NCI-H526 treated with DMSO at 0.1 percent for 48 hours (cell line): ENCODE results near the gene KMT2A.
A peak's percentile ranks its signal among the peaks of the same experiment; 100 is the strongest.
"Not testable (repeated sequence)": the region's sequence is repeated elsewhere in the genome, so short reads cannot be mapped to it uniquely, and the experiment has no call there.

Source experiments
- DNase-seq: peaks from one replicate; lab custom pipeline; 2025; lab: John Stamatoyannopoulos, UW

The KMT2A gene

GRCh38 chr11:118435290-118435892 is 901 bp upstream of the KMT2A start:
- DNase-seq: peak; percentile 100

GRCh38 chr11:118436639-118437207 is 431 bp downstream of the KMT2A start:
- DNase-seq: no peak

GRCh38 chr11:118437208-118438125 is 1.2 kb downstream of the KMT2A start:
- DNase-seq: peak; percentile 57

- peak; percentile 68 for DNase-seq
Measured at GRCh38 chr11:118438314-118438931, 2.1 kb downstream of the KMT2A start.

- no peak for DNase-seq
Measured at GRCh38 chr11:118439646-118440045, 3.4 kb downstream of the KMT2A start.

- no peak for DNase-seq
Measured at GRCh38 chr11:118441770-118442275, 5.5 kb downstream of the KMT2A start.

- DNase-seq: no peak
Measured at GRCh38 chr11:118442301-118442700, 6.0 kb downstream of the KMT2A start.

- DNase-seq: no peak
Measured at GRCh38 chr11:118442908-118443589, 6.8 kb downstream of the KMT2A start.

- DNase-seq: no peak
Measured at GRCh38 chr11:118443590-118444218, 7.4 kb downstream of the KMT2A start.

GRCh38 chr11:118447423-118447822 is 11.1 kb downstream of the KMT2A start:
- no peak for DNase-seq

GRCh38 chr11:118448294-118448693 is 12.0 kb downstream of the KMT2A start:
- no peak for DNase-seq

GRCh38 chr11:118449316-118449918 is 13.1 kb downstream of the KMT2A start:
- no peak for DNase-seq

- no peak for DNase-seq
Measured at GRCh38 chr11:118450451-118450850, 14.2 kb downstream of the KMT2A start.

- no peak for DNase-seq
Measured at GRCh38 chr11:118462178-118462577, 25.9 kb downstream of the KMT2A start.

GRCh38 chr11:118468968-118469367 is 32.7 kb downstream of the KMT2A start:
- DNase-seq: not testable (repeated sequence)

- DNase-seq: no peak
Measured at GRCh38 chr11:118471030-118471429, 34.7 kb downstream of the KMT2A start.

- no peak for DNase-seq
Measured at GRCh38 chr11:118473537-118473936, 37.2 kb downstream of the KMT2A start.

- no peak for DNase-seq
Measured at GRCh38 chr11:118476676-118477075, 40.4 kb downstream of the KMT2A start.

GRCh38 chr11:118481238-118481637 is 44.9 kb downstream of the KMT2A start:
- DNase-seq: not testable (repeated sequence)

GRCh38 chr11:118484405-118484804 is 48.1 kb downstream of the KMT2A start:
- no peak for DNase-seq

- no peak for DNase-seq
Measured at GRCh38 chr11:118485273-118485672, 49.0 kb downstream of the KMT2A start.
